GM12878 (cell line): ENCODE measurements around the gene EYA2. TPM values are rescaled to one million over a fixed set of nuclear protein-coding genes. Genes with fewer than 3 reads are reported as not detected.

ENCODE experiments used
- ATAC-seq: fragments of 200-7000 bp; cut with Tn5 transposase; 3 replicates; pipeline ENCODE4 v1.9.1; 2020; ENCODE audit warnings: mild to moderate bottlenecking, moderate library complexity
- BruUV-seq: library from RNA; stranded (reverse); fragments of 400-500 nt; replicated peaks from 2 replicates; lab custom pipeline; 2021; lab: Mats Ljungman, UMichigan
- CTCF ChIA-PET: fragments of 300-600 bp; sonication (Branson Sonifier 250); formaldehyde crosslinking; extraction: SDS; loops from one replicate; lab custom pipeline; 2021; ENCODE audit warnings: inconsistent platforms; lab: Yijun Ruan, JAX
- POLR2A ChIA-PET: fragments of 350-600 bp; formaldehyde crosslinking; extraction: SDS; loops from one replicate; lab custom pipeline; 2021; ENCODE audit warnings: inconsistent platforms; lab: Charles Lee
- RAD21 ChIA-PET: fragments of 300-600 bp; sonication (Branson Sonifier 250); formaldehyde crosslinking; loops from one replicate; lab custom pipeline; 2023; ENCODE audit warnings: antibody characterized with exemption; ENCODE audit not compliant: unreplicated experiment; lab: Charles Lee
- SMC1A ChIA-PET: fragments of 300-600 bp; sonication (Branson Sonifier 250); formaldehyde crosslinking; loops from one replicate; lab custom pipeline; 2023; ENCODE audit not compliant: unreplicated experiment, uncharacterized antibody; lab: Charles Lee
- DNase-seq: peaks from one replicate; pipeline ENCODE4 v3.0.0-alpha.2; 2011; ENCODE audit warnings: low read depth, low spot score
- FAIRE-seq: peaks from 3 replicates; lab custom pipeline; 2011; peaks lifted over from hg19 to GRCh38; lab: Jason Lieb, UNC
- H2AFZ ChIP-seq: 2 replicates; pipeline ENCODE4 v1.6.0; 2011; ENCODE audit warnings: low read depth, low read length, control low read depth; ENCODE audit not compliant: control insufficient read depth
- H3K27ac ChIP-seq: 2 replicates; pipeline ENCODE4 v1.5.1; 2011; ENCODE audit warnings: control low read depth; ENCODE audit not compliant: control insufficient read depth, insufficient read depth
- H3K27me3 ChIP-seq, 2 experiments: replicated peaks in 1 of 2; 2 replicates each; pipeline versions ENCODE4 v1.6.0 to v1.6.1; 2011; ENCODE audit warnings: low read length in 1 of 2; ENCODE audit not compliant: control insufficient read depth in 2 of 2, insufficient read depth in 2 of 2
- H3K36me3 ChIP-seq, 2 experiments: 2 replicates each; pipeline ENCODE4 v1.5.1; 2011; ENCODE audit warnings: low read length in 1 of 2; ENCODE audit not compliant: control insufficient read depth in 2 of 2, insufficient read depth in 2 of 2
- H3K4me1 ChIP-seq: 2 replicates; pipeline ENCODE4 v1.6.1; 2011; ENCODE audit warnings: mild to moderate bottlenecking, low read length, moderate library complexity, mixed read lengths; ENCODE audit not compliant: control insufficient read depth, insufficient read depth
- H3K4me2 ChIP-seq: 2 replicates; pipeline ENCODE4 v1.6.0; 2011; ENCODE audit warnings: control low read depth; ENCODE audit not compliant: control insufficient read depth, insufficient read depth
- H3K4me3 ChIP-seq: fragments of 200-600 bp; sonication (generic); 2 replicates; pipeline ENCODE4 v1.5.1; 2016
- H3K79me2 ChIP-seq: 2 replicates; pipeline ENCODE4 v1.6.0; 2011; ENCODE audit warnings: low read length; ENCODE audit not compliant: control insufficient read depth, insufficient read depth
- H3K9ac ChIP-seq: 2 replicates; pipeline ENCODE4 v1.8.0; 2011; ENCODE audit warnings: low read length, control low read depth, mixed read lengths; ENCODE audit not compliant: control insufficient read depth, insufficient read depth
- H3K9me3 ChIP-seq: replicated peaks from 3 replicates; pipeline ENCODE4 v1.5.1; 2011; ENCODE audit warnings: mild to moderate bottlenecking, low read length; ENCODE audit not compliant: control insufficient read depth, insufficient read depth
- H4K20me1 ChIP-seq: 2 replicates; pipeline ENCODE4 v1.6.0; 2011; ENCODE audit not compliant: control insufficient read depth, insufficient read depth
- ATF2 ChIP-seq: IDR thresholded peaks from 2 replicates; pipeline ENCODE4 v1.6.1; 2012; ENCODE audit warnings: low read length, inconsistent platforms
- KDM1A ChIP-seq: fragments of 200-600 bp; sonication (generic); IDR thresholded peaks from 2 replicates; pipeline ENCODE4 v1.6.1; 2016; ENCODE audit warnings: borderline replicate concordance
- MLLT1 ChIP-seq: fragments of 450-650 bp; IDR thresholded peaks from 2 replicates; pipeline ENCODE4 v1.6.1; 2016; ENCODE audit warnings: mild to moderate bottlenecking
- ZNF24 ChIP-seq: fragments of 450-650 bp; IDR thresholded peaks from 2 replicates; pipeline ENCODE4 v1.6.1; 2017; ENCODE audit warnings: antibody characterized with exemption, mild to moderate bottlenecking
- ZNF384 ChIP-seq: IDR thresholded peaks from 2 replicates; pipeline ENCODE4 v1.6.1; 2012; ENCODE audit warnings: low read depth, mild to moderate bottlenecking, low read length, improper control_type of control experiment, borderline replicate concordance
- ZNF622 ChIP-seq: fragments of 450-650 bp; IDR thresholded peaks from 2 replicates; pipeline ENCODE4 v1.6.1; 2017; ENCODE audit warnings: mild to moderate bottlenecking, inconsistent platforms
- ZSCAN29 ChIP-seq: fragments of 450-650 bp; IDR thresholded peaks from 2 replicates; pipeline ENCODE4 v1.6.1; 2017; ENCODE audit warnings: mild to moderate bottlenecking, moderate library complexity
- WGBS: methylation state at CpG from one replicate; pipeline ENCODE4 v1.1.6; 2016; ENCODE audit warnings: low lambda C conversion rate; ENCODE audit not compliant: insufficient replicate concordance, insufficient coverage; ENCODE audit errors: missing lambda C conversion rate; 5-methylcytosine and 5-hydroxymethylcytosine counted together
- in situ Hi-C: fragments of 300-500 bp; cut with MboI; formaldehyde crosslinking; loops from 9 replicates; pipeline ENCODE4 v1.14.3; 2018; ENCODE audit warnings: mixed read lengths
- intact Hi-C: fragments of 100-400 bp; cut with micrococcal nuclease; formaldehyde crosslinking; loops from one replicate; pipeline ENCODE4 v1.14.2; 2022; ENCODE audit not compliant: unreplicated experiment
- polyA plus RNA-seq, 11 experiments: library from polyadenylated mRNA; depleted of rRNA in 4 of 11; unstranded in 6 of 11; stranded (reverse) in 5 of 11; fragments of >200 nt; fragmentation: Nextera tagmentation in 4 of 11; fragmentation: Illumina TruSeq in 1 of 11; extraction: Ambion mirVana in 4 of 11; extraction: Trizol in 1 of 11; gene quantifications; 1 replicate in 1 of 11; 2 replicates in 10 of 11; pipeline versions ENCODE4 v1.2.1 to v1.2.3, GENCODE V29; 2011 to 2016; ENCODE audit warnings: inconsistent platforms in 2 of 11, missing spikeins in 2 of 11, low read depth in 1 of 11
- total RNA-seq, 4 experiments: library from RNA; depleted of rRNA in 3 of 4; stranded (reverse); fragments of >200 nt in 3 of 4; fragmentation: Illumina TruSeq in 1 of 4; extraction: Trizol in 1 of 4; gene quantifications; 2 replicates each; pipeline versions ENCODE4 v1.2.1 to v1.2.3, GENCODE V29; 2013 to 2021
- TF ChIP-seq, protein P1 (sequence below): fragments of 150-350 bp; IDR thresholded peaks from 2 replicates; pipeline ENCODE4 v1.6.1; 2014; ENCODE audit warnings: mild to moderate bottlenecking, low read depth, low read length
- TF ChIP-seq, protein P2 (sequence below): fragments of 450-650 bp; IDR thresholded peaks from 2 replicates; pipeline ENCODE4 v1.6.1; 2017; ENCODE audit warnings: mild to moderate bottlenecking, moderate library complexity
- TF ChIP-seq, protein P3 (sequence below): fragments of 450-650 bp; IDR thresholded peaks from 2 replicates; pipeline ENCODE4 v1.6.1; 2016; ENCODE audit warnings: mild to moderate bottlenecking

Gene EYA2
- total and polyA plus RNA-seq, 10 of the 15 experiments (the other 5 are each of a cell fraction or from before 2014, with no cell fraction given): 0.20 TPM; not detected in 9

- H3K9me3 ChIP-seq: no peaks in the 10 kb centered on the region
- H4K20me1 ChIP-seq: no peaks in the 10 kb centered on the region
- in situ Hi-C loops (no loop called here), intact Hi-C loops (no loop called here)
- no peak overlapping the region for H3K4me2 ChIP-seq
- FAIRE-seq (no peak), DNase-seq (no peak), ATAC-seq (no peak)
- no peaks in the 10 kb centered on the region for H3K79me2 ChIP-seq
- H3K9ac ChIP-seq: no peak overlapping the region
- ChIA-PET RAD21 (no interaction called here), SMC1A (no interaction called here), CTCF (no interaction called here), POLR2A (no interaction called here)
- no peaks in the 10 kb centered on the region; a peak in 2 of 4 replicates for H3K27me3 ChIP-seq
- no peaks in the 10 kb centered on the region for H3K4me1 ChIP-seq
- H3K27ac ChIP-seq: no peak overlapping the region
- no peak overlapping the region for H3K4me3 ChIP-seq
- no peak overlapping the region for H2AFZ ChIP-seq
- WGBS: 33% methylated on average over 6 of the region's 6 CpGs
- BruUV-seq: no TSS peak
- H3K36me3 ChIP-seq: no peaks in the 10 kb centered on the region
- TF ChIP-seq, protein P1, sequence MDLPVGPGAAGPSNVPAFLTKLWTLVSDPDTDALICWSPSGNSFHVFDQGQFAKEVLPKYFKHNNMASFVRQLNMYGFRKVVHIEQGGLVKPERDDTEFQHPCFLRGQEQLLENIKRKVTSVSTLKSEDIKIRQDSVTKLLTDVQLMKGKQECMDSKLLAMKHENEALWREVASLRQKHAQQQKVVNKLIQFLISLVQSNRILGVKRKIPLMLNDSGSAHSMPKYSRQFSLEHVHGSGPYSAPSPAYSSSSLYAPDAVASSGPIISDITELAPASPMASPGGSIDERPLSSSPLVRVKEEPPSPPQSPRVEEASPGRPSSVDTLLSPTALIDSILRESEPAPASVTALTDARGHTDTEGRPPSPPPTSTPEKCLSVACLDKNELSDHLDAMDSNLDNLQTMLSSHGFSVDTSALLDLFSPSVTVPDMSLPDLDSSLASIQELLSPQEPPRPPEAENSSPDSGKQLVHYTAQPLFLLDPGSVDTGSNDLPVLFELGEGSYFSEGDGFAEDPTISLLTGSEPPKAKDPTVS: no peak
- TF ChIP-seq, protein P2, sequence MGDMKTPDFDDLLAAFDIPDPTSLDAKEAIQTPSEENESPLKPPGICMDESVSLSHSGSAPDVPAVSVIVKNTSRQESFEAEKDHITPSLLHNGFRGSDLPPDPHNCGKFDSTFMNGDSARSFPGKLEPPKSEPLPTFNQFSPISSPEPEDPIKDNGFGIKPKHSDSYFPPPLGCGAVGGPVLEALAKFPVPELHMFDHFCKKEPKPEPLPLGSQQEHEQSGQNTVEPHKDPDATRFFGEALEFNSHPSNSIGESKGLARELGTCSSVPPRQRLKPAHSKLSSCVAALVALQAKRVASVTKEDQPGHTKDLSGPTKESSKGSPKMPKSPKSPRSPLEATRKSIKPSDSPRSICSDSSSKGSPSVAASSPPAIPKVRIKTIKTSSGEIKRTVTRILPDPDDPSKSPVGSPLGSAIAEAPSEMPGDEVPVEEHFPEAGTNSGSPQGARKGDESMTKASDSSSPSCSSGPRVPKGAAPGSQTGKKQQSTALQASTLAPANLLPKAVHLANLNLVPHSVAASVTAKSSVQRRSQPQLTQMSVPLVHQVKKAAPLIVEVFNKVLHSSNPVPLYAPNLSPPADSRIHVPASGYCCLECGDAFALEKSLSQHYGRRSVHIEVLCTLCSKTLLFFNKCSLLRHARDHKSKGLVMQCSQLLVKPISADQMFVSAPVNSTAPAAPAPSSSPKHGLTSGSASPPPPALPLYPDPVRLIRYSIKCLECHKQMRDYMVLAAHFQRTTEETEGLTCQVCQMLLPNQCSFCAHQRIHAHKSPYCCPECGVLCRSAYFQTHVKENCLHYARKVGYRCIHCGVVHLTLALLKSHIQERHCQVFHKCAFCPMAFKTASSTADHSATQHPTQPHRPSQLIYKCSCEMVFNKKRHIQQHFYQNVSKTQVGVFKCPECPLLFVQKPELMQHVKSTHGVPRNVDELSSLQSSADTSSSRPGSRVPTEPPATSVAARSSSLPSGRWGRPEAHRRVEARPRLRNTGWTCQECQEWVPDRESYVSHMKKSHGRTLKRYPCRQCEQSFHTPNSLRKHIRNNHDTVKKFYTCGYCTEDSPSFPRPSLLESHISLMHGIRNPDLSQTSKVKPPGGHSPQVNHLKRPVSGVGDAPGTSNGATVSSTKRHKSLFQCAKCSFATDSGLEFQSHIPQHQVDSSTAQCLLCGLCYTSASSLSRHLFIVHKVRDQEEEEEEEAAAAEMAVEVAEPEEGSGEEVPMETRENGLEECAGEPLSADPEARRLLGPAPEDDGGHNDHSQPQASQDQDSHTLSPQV: no peak
- TF ChIP-seq ZSCAN29 (no peak), ATF2 (no peak), KDM1A (no peak), ZNF24 (no peak), MLLT1 (no peak), ZNF622 (no peak), ZNF384 (no peak)
- TF ChIP-seq, protein P3, sequence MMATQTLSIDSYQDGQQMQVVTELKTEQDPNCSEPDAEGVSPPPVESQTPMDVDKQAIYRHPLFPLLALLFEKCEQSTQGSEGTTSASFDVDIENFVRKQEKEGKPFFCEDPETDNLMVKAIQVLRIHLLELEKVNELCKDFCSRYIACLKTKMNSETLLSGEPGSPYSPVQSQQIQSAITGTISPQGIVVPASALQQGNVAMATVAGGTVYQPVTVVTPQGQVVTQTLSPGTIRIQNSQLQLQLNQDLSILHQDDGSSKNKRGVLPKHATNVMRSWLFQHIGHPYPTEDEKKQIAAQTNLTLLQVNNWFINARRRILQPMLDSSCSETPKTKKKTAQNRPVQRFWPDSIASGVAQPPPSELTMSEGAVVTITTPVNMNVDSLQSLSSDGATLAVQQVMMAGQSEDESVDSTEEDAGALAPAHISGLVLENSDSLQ: no peak
Measured at GRCh38 chr20:46883892-46884291, 10.8 kb upstream of the EYA2 start.
